DMS79 (cell line): Measurements from ENCODE around the gene STN1.

Experiments
- DNase-seq: peaks from one replicate; lab custom pipeline; 2025; lab: John Stamatoyannopoulos, UW

The STN1 gene

GRCh38 chr10:103929381-103929921 is 11.5 kb upstream of the STN1 start:
- DNase-seq, result no peak

- no peak for DNase-seq
These were observed 10.8 kb upstream of the STN1 start for GRCh38 chr10:103928784-103929183.

- no peak for DNase-seq
These were observed 8.8 kb upstream of the STN1 start for GRCh38 chr10:103926722-103927319.

GRCh38 chr10:103925591-103925990 is 7.6 kb upstream of the STN1 start:
- DNase-seq, result no peak

GRCh38 chr10:103923502-103923901 is 5.5 kb upstream of the STN1 start:
- no peak for DNase-seq

GRCh38 chr10:103922659-103923058 is 4.7 kb upstream of the STN1 start:
- DNase-seq, result no peak

- DNase-seq, result no peak
These were observed 3.8 kb upstream of the STN1 start for GRCh38 chr10:103921750-103922195.

GRCh38 chr10:103921248-103921647 is 3.3 kb upstream of the STN1 start:
- DNase-seq, result peak; percentile 3

GRCh38 chr10:103919648-103920025 is 1.7 kb upstream of the STN1 start:
- DNase-seq, result no peak

GRCh38 chr10:103917302-103918052 is 507 bp downstream of the STN1 start:
- DNase-seq, result no peak

- no peak for DNase-seq
These were observed 1.1 kb downstream of the STN1 start for GRCh38 chr10:103916876-103917275.

GRCh38 chr10:103916254-103916653 is 1.7 kb downstream of the STN1 start:
- DNase-seq, result no peak

- no peak for DNase-seq
These were observed 2.2 kb downstream of the STN1 start for GRCh38 chr10:103915796-103916195.

GRCh38 chr10:103912759-103913158 is 5.2 kb downstream of the STN1 start:
- no peak for DNase-seq

GRCh38 chr10:103911021-103911459 is 6.9 kb downstream of the STN1 start:
- no peak for DNase-seq

GRCh38 chr10:103910442-103911012 is 7.5 kb downstream of the STN1 start:
- DNase-seq, result no peak

GRCh38 chr10:103905441-103905840 is 12.5 kb downstream of the STN1 start:
- DNase-seq, result no peak

- DNase-seq, result no peak
These were observed 16.7 kb downstream of the STN1 start for GRCh38 chr10:103901299-103901698.

- no peak for DNase-seq
These were observed 18.7 kb downstream of the STN1 start for GRCh38 chr10:103899312-103899711.

- DNase-seq, result no peak
These were observed 20.7 kb downstream of the STN1 start for GRCh38 chr10:103897241-103897774.

GRCh38 chr10:103896225-103896624 is 21.8 kb downstream of the STN1 start:
- DNase-seq, result no peak

- no peak for DNase-seq
These were observed 22.4 kb downstream of the STN1 start for GRCh38 chr10:103895411-103896186.
